ENCODE results near the gene COBL. TPM values are rescaled to one million over a fixed set of nuclear protein-coding genes. Genes with fewer than 3 reads are reported as not detected.

The COBL gene
- total and polyA plus RNA-seq, 2 donors (not counting 3 experiments of a cell fraction or from before 2014, with no cell fraction given), result 0.11 TPM; not detected in 1

DNA sequence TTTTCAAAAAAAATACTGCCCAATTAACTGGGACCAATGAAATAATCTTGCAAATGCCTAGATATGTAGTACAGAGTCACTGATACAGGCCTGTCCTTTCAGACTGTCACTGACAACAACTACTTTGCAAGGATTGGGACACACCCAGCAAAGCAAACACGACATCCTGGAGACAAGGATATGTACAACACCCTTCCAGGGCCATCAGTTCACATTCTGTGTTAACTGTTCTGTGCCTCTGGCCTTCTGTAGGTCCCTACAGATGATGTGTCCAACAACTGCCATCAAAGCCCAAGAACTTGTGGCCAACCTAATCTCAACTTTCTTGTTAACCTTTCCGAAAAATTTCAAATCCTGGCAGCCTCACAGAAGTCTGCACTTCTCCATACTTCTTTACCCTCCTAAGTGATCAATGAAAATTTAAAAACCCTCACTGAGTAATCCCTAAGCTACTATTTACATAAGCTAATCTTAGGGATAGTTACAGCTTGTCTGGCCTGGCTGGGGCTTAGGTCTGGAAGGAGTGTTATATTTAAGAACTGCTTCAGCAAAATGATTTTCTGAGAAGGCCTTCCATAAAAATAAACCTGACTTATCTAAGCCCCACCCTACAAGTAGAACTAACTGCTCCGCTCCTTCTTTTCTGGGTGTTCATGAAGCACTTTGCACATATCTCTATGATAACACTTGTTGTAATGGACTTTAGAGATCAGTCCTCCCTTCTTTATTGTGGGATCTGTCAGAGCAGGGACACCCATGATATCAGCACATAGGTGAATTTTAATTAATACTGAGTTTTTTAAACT, 21.0 kb downstream of the COBL start:
- CTCF ChIA-PET, result no interaction called here
- H4K20me1 ChIP-seq (replicated peaks; ENCODE audit: control insufficient read depth, extremely low read depth, insufficient read depth, low read length), result no peaks in the 10 kb centered on the region
- no peaks in the 10 kb centered on the region for H3K79me2 ChIP-seq (ENCODE audit: control insufficient read depth, insufficient read depth, low read length)
- no peaks in the 10 kb centered on the region for H3K36me3 ChIP-seq (ENCODE audit: control insufficient read depth in 2 of 2, extremely low read depth in 1 of 2, insufficient read depth in 2 of 2, low read length in 2 of 2)
- POLR2A ChIA-PET, result no interaction called here
- no peak overlapping the region for H3K9ac ChIP-seq (replicated peaks; ENCODE audit: extremely low read depth, insufficient read depth, low read length)
- no peak for DNase-seq (ENCODE audit: low read depth, low spot score)
- H3K27ac ChIP-seq (ENCODE audit: insufficient read depth, low read depth, low read length), result no peak overlapping the region
- H3K27me3 ChIP-seq (ENCODE audit: control insufficient read depth in 2 of 2, insufficient read depth in 2 of 2, low read length in 2 of 2), result no peaks in the 10 kb centered on the region
- H3K9me3 ChIP-seq (replicated peaks; ENCODE audit: control insufficient read depth, insufficient read depth, low read length), result no peaks in the 10 kb centered on the region
- dilution Hi-C loops (cut with MboI; ENCODE audit: extremely low pct_ligation_motif_present, low sequenced_read_pairs) (no loop called here), intact Hi-C loops (cut with micrococcal nuclease) (no loop called here)
- H3K4me2 ChIP-seq (ENCODE audit: insufficient read depth, low read length), result no peak overlapping the region
- TF ChIP-seq POLR2A (IDR thresholded peaks at IDR 0.05; ENCODE audit: low read depth, low read length) (no peak), POLR2AphosphoS5 (IDR thresholded peaks at IDR 0.05; ENCODE audit: insufficient read depth, low read depth, low read length) (no peak), FOS (IDR thresholded peaks at IDR 0.05; ENCODE audit: borderline replicate concordance, insufficient read depth, low read length) (no peak), GATA2 (IDR thresholded peaks at IDR 0.05; ENCODE audit: insufficient read depth, insufficient read length, low read depth, low read length) (no peak), EZH2 (IDR thresholded peaks at IDR 0.05; ENCODE audit: borderline replicate concordance, low read depth, low read length, severe bottlenecking) (no peak), MYC (IDR thresholded peaks at IDR 0.05; ENCODE audit: low read depth, low read length) (no peak), CTCF (IDR thresholded peaks at IDR 0.05; ENCODE audit: extremely low read depth in 1 of 2, insufficient read depth in 1 of 2, low read depth in 1 of 2, low read length in 2 of 2) (no peak), JUN (IDR thresholded peaks at IDR 0.05; ENCODE audit: borderline replicate concordance, insufficient read depth, insufficient read length, low read depth) (no peak)
- TF ChIP-seq, protein P1, sequence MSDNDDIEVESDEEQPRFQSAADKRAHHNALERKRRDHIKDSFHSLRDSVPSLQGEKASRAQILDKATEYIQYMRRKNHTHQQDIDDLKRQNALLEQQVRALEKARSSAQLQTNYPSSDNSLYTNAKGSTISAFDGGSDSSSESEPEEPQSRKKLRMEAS (IDR thresholded peaks at IDR 0.05; ENCODE audit: insufficient read depth, insufficient read length), result no peak
- BruUV-seq (replicated peaks), result no TSS peak
- H3K4me3 ChIP-seq (replicated peaks in 1 of 3; ENCODE audit: insufficient read depth in 1 of 3, low read depth in 1 of 3, low read length in 3 of 3), result no peak overlapping the region
- no peaks in the 10 kb centered on the region for H3K9me1 ChIP-seq (replicated peaks; ENCODE audit: control insufficient read depth, extremely low read depth, insufficient read depth, low read length)
- no peak for FAIRE-seq
- H3K4me1 ChIP-seq (ENCODE audit: control insufficient read depth, extremely low read depth, insufficient read depth, low read length), result no peaks in the 10 kb centered on the region
- no peak overlapping the region for H2AFZ ChIP-seq (ENCODE audit: low read depth, low read length)
